K562 (cell line): ENCODE results near the gene FIBP. TPM values are rescaled to one million over a fixed set of nuclear protein-coding genes. Genes with fewer than 3 reads are reported as not detected.

Source experiments
- BACH1 ChIP-seq: fragments of 200-800 bp; sonication (Bioruptor generic); IDR thresholded peaks from 2 replicates; pipeline ENCODE4 v1.6.1; 2016; ENCODE audit warnings: missing genetic modification characterization, missing compliant biosample characterization
- BMI1 ChIP-seq: fragments of 150-350 bp; IDR thresholded peaks from 2 replicates; pipeline ENCODE4 v1.6.1; 2014; ENCODE audit warnings: low read length
- CREB1 ChIP-seq, 2 experiments: sonication (generic) in 1 of 2; formaldehyde crosslinking in 1 of 2; IDR thresholded peaks; 2 replicates each; pipeline versions ENCODE4 v1.6.1 to v1.8.0; 2012 to 2022; ENCODE audit warnings: inconsistent platforms in 1 of 2, mild to moderate bottlenecking in 1 of 2, missing genetic modification reagents in 1 of 2, moderate library complexity in 1 of 2
- CUX1 ChIP-seq: fragments of 200-800 bp; sonication (Bioruptor generic); IDR thresholded peaks from 2 replicates; pipeline ENCODE4 v1.6.1; 2016; ENCODE audit warnings: missing genetic modification characterization, missing compliant biosample characterization
- ESRRB ChIP-seq: fragments of 250-450 bp; sonication (Bioruptor Pico); IDR thresholded peaks from 2 replicates; pipeline ENCODE4 v1.5.0; 2020; ENCODE audit warnings: mild to moderate bottlenecking, moderate library complexity, borderline replicate concordance
- HCFC1 ChIP-seq: IDR thresholded peaks from 2 replicates; pipeline ENCODE4 v1.6.1; 2012; ENCODE audit warnings: low read depth, low read length, improper control_type of control experiment
- KLF10 ChIP-seq: fragments of 250-450 bp; sonication (Bioruptor Pico); IDR thresholded peaks from 2 replicates; pipeline ENCODE4 v1.6.1; 2021; ENCODE audit warnings: matching md5 sums
- KLF13 ChIP-seq: fragments of 450-650 bp; IDR thresholded peaks from 2 replicates; pipeline ENCODE4 v1.6.1; 2016; ENCODE audit warnings: missing genetic modification characterization, low read depth, mild to moderate bottlenecking, missing compliant biosample characterization, moderate library complexity, borderline replicate concordance
- L3MBTL2 ChIP-seq: fragments of 450-650 bp; IDR thresholded peaks from 2 replicates; pipeline ENCODE4 v1.6.1; 2016; ENCODE audit warnings: mild to moderate bottlenecking, moderate library complexity
- SIN3A ChIP-seq, 2 experiments: fragments of 150-350 bp in 1 of 2; IDR thresholded peaks; 2 replicates each; pipeline ENCODE4 v1.6.1; 2011 to 2016; ENCODE audit warnings: borderline replicate concordance in 2 of 2, low read depth in 2 of 2, low read length in 2 of 2, mild to moderate bottlenecking in 2 of 2, moderate library complexity in 2 of 2; ENCODE audit not compliant: control insufficient read depth in 1 of 2
- TEAD2 ChIP-seq: fragments of 450-650 bp; IDR thresholded peaks from 2 replicates; pipeline ENCODE4 v1.6.1; 2016; ENCODE audit warnings: missing genetic modification characterization, control low read depth, missing compliant biosample characterization
- ZNF395 ChIP-seq: fragments of 200-800 bp; sonication (Bioruptor generic); IDR thresholded peaks from 2 replicates; pipeline ENCODE4 v1.6.1; 2017; ENCODE audit warnings: missing genetic modification characterization, missing compliant biosample characterization
- ZNF644 ChIP-seq: fragments of 200-800 bp; sonication (Bioruptor generic); IDR thresholded peaks from 2 replicates; pipeline ENCODE4 v1.6.1; 2016; ENCODE audit warnings: low read depth, missing genetic modification characterization, missing compliant biosample characterization
- ZNF830 ChIP-seq: fragments of 250-450 bp; sonication (Bioruptor Pico); IDR thresholded peaks from 2 replicates; pipeline ENCODE4 v1.5.0; 2021; ENCODE audit warnings: mild to moderate bottlenecking
- polyA plus RNA-seq, 8 experiments: library from polyadenylated mRNA; depleted of rRNA in 4 of 8; stranded (reverse) in 5 of 8; unstranded in 3 of 8; fragments of >200 nt; fragmentation: Nextera tagmentation in 2 of 8; fragmentation: Illumina TruSeq in 1 of 8; extraction: Ambion mirVana in 2 of 8; extraction: Trizol in 1 of 8; gene quantifications; 2 replicates each; pipeline versions ENCODE4 v1.2.1 to v1.2.3, GENCODE V29; 2011 to 2014; ENCODE audit warnings: inconsistent platforms in 1 of 8, missing spikeins in 1 of 8
- total RNA-seq, 7 experiments: library from RNA; depleted of rRNA in 6 of 7; stranded (reverse); fragments of >200 nt in 6 of 7; fragmentation: Illumina TruSeq in 2 of 7; extraction: Trizol in 2 of 7; gene quantifications; 2 replicates each; pipeline versions ENCODE4 v1.2.1 to v1.2.3, GENCODE V29; 2011 to 2021; ENCODE audit warnings: low replicate concordance in 1 of 7
- TF ChIP-seq, protein P1 (sequence below): fragments of 250-450 bp; sonication (Bioruptor Pico); IDR thresholded peaks from 2 replicates; pipeline ENCODE4 v1.4.0; 2020
- TF ChIP-seq, protein P2 (sequence below): fragments of 450-650 bp; conservative IDR thresholded peaks from 2 replicates; pipeline ENCODE4 v1.6.1; 2016; ENCODE audit warnings: missing genetic modification characterization, low read depth, mild to moderate bottlenecking, missing compliant biosample characterization, moderate library complexity

Gene FIBP
- total and polyA plus RNA-seq, 9 of the 15 experiments (the other 6 are each of a cell fraction or from before 2014, with no cell fraction given): 41.2 to 79.2 (median 48.6) TPM

GRCh38 chr11:65859095-65859811, 29.0 kb downstream of the FIBP start (continued):
- TF ChIP-seq, protein P1, sequence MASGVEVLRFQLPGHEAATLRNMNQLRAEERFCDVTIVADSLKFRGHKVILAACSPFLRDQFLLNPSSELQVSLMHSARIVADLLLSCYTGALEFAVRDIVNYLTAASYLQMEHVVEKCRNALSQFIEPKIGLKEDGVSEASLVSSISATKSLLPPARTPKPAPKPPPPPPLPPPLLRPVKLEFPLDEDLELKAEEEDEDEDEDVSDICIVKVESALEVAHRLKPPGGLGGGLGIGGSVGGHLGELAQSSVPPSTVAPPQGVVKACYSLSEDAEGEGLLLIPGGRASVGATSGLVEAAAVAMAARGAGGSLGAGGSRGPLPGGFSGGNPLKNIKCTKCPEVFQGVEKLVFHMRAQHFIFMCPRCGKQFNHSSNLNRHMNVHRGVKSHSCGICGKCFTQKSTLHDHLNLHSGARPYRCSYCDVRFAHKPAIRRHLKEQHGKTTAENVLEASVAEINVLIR (CRISPR knock-in tag): no peak
- TF ChIP-seq CREB1 (IDR thresholded peaks at IDR 0.05): 0 out of 2 replicates have a peak, but pooled peaks have one; percentile 29
- peak; percentile 37; the same call in 1 of the 2 replicates for TF ChIP-seq CREB1 (CRISPR knock-in tag; IDR thresholded peaks at IDR 0.05)
- TF ChIP-seq L3MBTL2: peak; percentile 56
- TF ChIP-seq KLF10 (CRISPR knock-in tag): no peak
- 0 out of 2 replicates have a peak, but pooled peaks have one; percentile 28 for TF ChIP-seq KLF13
- TF ChIP-seq TEAD2 (tag): 0 out of 2 replicates have a peak, but pooled peaks have one; percentile 9
- TF ChIP-seq CUX1: 0 out of 2 replicates have a peak, but pooled peaks have one; percentile 21
- TF ChIP-seq BMI1: peak; percentile 61; the same call in 1 of the 2 replicates
- TF ChIP-seq, protein P2, sequence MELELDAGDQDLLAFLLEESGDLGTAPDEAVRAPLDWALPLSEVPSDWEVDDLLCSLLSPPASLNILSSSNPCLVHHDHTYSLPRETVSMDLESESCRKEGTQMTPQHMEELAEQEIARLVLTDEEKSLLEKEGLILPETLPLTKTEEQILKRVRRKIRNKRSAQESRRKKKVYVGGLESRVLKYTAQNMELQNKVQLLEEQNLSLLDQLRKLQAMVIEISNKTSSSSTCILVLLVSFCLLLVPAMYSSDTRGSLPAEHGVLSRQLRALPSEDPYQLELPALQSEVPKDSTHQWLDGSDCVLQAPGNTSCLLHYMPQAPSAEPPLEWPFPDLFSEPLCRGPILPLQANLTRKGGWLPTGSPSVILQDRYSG: no peak
- peak; percentile 95 for TF ChIP-seq ZNF395 (CRISPR knock-in tag)
- peak; percentile 97 for TF ChIP-seq ZNF644 (tag)
- peak; percentile 93 for TF ChIP-seq BACH1
- no peak for TF ChIP-seq ESRRB (CRISPR knock-in tag)
- peak; percentile 59 for TF ChIP-seq HCFC1
- no peak for TF ChIP-seq ZNF830 (CRISPR knock-in tag)
- TF ChIP-seq SIN3A (IDR thresholded peaks at IDR 0.05; ENCODE audit: borderline replicate concordance in 2 of 2, control insufficient read depth in 1 of 2, low read depth in 2 of 2, low read length in 2 of 2): peak in 1 of 2 experiments; percentile 63; a peak in 1 of 4 replicates
